Measurements from ENCODE around the gene TIE1.

TIE1 gene

DNA sequence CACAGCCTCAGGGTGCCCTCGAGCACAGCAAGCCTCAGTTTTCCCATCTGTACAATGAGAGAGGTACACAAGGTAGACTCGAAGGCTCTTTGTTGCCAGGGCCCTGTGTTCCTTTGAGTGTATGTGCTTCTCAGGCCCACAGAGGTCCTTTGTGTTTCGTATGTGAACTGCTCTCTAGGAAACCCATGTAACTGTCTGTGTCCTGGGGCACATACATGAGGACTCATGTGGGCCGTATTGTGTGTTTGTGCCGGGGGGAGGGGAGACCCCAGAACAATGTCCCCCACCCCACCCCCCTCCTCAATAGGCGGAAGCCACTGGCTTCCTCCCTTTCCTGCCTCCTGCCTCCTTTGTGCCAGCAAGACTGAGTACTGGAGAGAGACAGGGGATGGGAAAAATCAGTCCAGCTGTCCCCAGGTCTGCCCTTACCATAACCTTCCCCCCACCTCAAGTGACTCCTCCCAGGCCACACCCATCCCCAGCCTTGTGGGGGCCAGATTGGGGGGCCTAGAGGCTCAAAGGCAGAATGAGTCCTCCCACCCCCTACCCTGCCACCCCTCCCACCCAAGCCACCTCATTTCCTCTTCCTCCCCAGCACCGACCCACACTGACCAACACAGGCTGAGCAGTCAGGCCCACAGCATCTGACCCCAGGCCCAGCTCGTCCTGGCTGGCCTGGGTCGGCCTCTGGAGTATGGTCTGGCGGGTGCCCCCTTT, at the start of gene TIE1:
Gene TIE1 (plus strand): TSS at position 605 of the 717 bp plus-strand sequence. CDS start 90 bp downstream, at position 695.
- no peak for DNase-seq (ENCODE audit: low read depth)

DNA sequence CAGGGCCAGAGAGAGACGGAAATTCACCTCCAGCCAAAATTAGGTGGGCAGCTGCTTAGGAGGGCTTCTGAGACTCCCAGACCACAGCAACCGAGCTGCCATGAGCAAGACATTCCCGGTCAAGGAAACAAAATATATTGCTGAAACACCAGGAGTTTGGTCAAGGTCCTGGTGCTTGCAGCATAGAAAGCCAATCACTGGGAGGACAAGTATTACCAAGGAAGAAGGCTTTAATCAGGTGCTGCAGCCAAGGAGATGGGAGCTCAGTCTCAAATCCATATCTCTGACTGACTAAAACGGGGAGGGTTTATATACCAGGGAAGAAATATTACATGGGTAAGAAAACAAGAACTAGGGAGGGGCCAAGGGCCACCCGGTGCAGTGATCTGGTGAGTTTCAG, 49.8 kb upstream of the TIE1 start:
- DNase-seq (ENCODE audit: low read depth) = no peak

DNA sequence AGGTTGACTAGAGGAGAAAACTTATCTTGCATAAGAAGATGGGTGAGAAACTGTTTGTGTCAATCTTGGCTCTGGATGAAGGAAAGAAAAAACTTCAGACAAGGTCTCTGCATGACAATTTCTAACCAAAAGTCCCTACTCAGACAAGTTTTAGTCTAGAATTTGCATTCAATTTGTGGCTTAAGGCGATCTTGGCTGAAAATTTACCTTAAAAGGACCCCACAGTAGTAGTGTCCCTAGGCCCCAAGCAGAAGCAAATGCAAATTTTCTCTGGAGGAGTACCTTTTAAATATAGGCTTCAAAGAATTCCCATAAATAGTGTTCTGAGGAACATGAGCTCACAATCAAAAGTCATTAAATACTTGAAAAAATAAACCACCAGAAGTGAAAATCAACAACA, 48.6 kb upstream of the TIE1 start:
- DNase-seq (ENCODE audit: low read depth) = no peak

DNA sequence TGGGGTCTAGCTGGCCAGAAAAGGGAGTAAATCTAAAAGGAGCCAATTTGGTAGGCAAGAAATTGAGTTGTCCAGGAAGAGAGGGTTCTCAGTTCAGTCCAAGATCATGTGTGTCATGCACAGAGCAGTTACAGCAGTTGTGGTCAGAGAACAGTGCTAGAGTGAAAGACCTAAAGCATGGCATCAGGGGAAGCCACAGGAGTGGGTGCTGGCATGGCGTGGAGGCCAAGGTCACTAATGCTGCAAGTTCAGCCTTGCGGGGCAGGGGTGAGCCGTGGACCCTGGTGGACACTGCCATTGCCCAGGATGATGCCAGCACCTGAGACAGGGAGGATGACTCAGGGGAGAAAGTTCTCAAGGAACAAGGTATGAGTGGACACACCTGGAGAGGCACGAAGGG, 47.6 kb upstream of the TIE1 start:
- DNase-seq (ENCODE audit: low read depth) = no peak

DNA sequence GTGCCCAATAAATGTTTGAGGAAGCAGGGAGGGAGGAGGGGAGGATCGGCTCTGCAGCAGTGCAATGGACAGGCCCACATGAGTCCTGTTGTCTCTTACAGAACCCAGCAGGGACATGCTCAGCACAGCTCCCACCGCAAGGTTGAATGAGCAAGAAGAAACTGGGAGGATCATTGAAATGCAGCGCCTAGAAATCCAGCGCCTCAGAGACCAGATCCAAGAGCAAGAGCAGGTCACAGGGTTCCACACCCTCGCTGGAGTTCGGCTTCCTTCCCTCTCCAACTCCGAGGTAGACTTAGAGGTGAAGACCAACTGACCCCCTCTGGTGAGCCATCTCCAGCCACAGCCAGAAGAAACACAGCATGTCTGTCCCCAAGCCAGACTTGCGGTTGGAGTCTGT, 46.9 kb upstream of the TIE1 start:
- no peak for DNase-seq (ENCODE audit: low read depth)

DNA sequence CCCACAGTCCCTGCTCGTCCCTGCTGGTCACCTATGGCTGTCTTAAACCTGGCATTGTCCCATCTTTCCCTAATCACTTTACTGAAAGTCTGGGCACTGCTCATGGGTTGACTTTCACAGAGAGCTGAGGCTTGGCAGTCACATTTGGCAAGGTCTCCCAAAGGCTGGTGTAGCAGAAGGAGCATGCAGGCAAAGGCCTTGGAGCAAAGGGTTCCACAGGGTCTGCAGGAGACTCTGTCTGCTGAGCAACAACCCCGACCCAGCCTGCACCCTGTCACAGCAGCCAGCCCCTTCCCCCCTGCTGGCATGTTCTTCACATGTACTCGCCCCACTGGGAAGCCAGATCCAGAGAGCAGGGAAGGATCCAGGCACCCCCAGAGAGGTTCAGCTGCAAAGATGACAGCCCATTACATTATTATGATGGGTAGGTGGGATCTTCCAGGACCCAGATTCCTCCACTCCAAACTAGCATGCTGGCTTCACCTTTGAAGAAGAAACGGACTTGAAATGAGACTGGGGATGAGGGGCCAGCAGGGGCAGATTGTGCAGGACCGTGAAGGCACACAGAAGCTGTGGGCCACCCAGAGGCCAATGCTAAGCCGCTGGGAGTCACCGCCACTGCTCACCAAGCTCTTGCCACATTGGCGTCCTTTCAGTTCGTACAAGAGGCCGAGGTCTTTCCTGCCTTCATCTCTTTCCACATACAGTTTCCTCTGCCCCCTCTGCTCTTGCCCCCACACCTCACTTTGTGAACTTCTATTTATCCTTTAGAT, 45.2 kb upstream of the TIE1 start:
- no peak for DNase-seq (ENCODE audit: low read depth)

DNA sequence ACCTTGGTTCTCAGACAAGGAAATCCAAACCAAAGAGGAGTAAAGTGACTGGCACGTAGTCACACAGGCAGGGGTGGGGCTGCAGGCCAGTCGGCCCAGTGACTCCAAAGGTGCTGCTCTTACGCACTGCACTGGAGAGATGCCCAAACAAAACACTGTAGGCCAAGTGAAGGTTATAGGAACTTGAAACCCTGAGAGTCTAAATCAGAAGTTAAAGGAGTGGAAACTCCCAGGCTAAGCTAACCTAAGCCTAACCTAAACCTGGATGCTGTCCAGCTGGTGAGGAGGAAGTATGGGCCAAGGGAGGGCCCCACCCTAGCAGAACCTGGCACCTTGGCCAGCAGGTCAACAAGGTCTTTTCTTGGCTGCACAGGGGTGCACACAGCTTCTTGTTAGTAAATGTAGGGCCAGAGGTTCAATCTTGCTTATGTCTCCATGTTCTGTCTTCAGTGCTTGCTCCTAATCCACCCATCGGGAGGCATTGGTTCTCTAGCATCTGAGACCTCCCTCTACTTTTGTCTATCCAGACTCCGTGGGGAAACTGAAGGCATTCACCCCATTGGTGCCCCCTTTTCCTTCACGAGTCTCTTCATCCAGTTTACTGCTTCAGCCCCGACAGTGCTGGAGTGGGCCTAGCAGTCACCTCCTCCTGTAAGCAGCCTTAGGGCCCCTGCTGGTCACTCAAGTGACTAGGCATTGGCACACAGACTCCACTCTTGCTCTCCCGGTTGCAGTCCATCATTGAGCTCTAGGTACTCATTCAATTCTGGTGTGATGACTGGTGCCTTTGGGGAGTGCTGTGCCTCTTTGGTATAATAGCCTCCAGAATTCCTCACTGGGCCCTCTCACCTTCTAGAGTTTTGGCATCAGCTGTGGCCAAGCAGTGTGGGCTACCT, 43.9 kb upstream of the TIE1 start:
- no peak for DNase-seq (ENCODE audit: low read depth)

DNA sequence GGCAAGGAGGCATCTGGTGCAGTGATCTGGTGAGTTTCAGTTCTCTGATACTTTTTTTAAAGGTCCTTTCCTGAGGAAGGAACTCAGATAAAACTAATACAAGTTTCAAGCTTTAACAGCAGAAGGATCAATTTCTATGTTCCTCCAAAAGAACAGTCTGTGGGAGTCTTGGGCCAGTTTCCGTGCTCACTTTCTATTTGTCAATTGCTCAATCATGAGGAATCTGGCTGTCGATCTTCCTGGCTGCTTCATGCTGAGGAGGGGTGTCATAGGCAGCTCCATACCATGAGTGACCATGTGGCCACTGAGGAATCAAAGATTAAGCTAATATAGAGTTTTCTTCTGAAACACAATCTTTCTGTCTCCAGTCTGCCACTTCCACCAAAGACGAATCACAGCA, 42.4 kb upstream of the TIE1 start:
- no peak for DNase-seq (ENCODE audit: low read depth)

DNA sequence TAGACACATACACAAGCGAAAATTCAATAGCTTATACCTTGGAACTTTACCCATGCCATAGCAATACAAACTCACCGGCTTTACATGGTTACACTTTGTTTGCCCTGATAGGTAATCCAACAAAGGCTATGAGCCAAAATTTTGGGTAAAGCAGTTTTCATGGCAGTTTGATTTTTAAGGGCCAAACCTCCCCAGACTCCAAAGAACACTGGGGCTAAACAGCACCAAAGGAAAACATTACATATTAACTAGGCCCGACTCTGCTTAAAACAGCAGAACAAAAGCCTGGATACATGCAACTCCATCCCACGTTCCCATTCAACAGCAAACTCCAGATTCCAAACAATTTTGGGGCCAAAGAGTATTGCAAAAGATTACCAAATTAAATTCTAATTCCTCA, 35.4 kb upstream of the TIE1 start:
- no peak for DNase-seq (ENCODE audit: low read depth)

DNA sequence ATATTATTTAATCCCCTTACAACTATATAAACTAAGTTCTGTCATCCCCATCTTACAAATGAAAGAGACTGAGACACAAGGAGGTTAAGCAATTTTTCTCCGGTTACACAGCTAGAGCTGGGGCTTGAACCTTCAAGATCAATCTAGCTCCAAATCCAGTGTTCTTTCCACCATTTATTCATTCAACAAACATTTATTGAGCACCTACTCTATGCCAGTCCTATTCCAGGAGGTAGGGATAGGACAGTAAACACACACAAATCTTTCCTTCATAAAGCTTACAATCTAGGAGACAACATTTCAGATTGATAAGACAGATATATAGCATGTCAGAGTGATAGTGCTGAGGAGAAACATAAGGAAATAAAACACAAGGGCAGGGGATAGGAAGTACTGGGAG, 33.9 kb upstream of the TIE1 start:
- no peak for DNase-seq (ENCODE audit: low read depth)

DNA sequence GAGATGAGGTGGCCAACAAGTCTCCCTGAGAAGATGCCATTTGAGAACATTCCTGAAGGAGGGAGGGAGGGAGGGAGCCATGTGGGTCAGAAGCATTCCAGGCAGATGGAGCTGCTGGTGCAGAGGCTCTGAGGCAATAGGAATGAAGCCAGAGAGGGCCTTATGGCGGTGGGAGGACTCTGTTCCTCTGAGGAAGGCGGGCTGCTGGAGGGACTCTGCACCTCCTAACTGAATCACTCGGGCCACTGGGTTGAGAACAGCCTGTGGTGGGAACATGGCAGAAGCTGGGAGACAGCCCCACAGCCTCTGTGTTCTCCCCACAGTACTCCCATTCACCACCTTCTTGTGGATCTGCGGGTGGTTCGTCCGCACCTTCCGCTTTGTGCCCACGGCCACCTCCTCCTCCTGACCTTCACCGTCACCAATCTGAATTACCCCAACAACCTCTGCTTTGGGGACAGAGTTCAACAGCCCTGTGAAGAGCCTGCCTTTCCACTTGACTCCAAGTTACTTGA, 33.4 kb upstream of the TIE1 start:
- DNase-seq (ENCODE audit: low read depth) = no peak

DNA sequence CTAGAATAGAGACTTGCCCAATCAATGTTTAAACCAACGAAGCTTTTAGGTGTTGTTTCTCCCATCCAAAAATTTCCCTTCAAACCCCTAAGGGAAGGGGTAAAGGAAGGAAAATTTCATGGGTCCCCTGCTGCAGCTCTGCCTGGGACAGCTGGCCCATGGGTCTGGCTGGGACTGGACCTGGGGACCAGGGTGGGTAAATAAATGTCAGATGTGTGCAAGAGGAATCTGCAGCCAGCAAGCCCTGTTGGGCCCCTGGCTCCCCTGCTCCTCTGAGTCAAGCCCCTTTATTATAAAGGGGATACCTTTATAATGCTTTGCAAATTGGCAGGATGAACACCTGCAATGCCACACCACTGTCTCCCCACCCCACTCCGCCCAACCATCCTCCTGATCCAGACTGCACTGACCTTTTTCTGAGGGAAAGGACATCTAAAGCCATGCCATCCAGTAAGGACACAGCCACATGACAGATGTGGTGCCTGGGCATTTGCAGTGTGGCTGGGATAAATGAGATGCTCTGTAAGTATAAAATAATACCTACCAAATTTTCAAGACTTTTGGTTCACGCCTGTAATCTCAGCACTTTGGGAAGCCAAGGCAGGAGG, 32.9 kb upstream of the TIE1 start:
- no peak for DNase-seq (ENCODE audit: low read depth)

DNA sequence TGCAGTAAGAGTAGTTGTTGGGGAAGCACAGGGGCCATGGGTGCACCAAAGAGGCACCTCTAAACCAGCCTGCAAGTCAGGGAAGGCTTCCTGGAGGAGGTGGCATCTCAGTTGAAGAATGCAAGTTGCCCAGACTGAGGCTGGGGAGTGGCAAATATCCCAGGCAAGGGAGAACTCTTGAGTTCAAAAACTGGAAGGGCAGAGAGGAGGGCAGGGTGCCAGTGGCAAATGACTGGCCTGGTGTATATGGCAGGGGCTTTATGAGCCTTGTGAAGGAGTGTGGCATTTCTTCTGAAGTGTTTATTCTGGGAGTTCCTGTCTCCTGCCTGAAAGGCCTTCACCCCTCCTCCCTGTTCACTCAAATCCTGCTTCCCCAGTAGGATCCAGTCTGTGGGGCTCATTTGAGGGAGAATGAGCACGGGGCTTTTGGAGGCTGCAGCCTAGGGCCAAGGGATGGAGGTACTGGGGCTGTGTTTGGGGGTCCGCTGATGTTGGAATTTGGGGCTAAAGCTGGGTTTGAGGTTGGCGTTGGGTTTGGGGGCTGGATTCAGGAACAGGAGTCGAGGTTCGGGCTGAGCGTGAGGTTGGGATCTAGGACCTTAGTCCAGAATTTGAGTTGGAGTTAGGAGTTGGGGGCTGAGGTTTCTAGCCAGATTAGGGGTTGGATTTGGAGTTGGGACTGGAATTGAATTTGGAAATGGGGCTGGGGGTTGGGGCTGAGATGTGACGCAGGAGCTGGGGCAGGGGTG, 31.0 kb upstream of the TIE1 start, which contains the start of gene TMEM125:
Gene TMEM125 (plus strand): TSS at position 357 of the 749 bp plus-strand sequence. CDS start 2,740 bp downstream, outside the sequence.
- DNase-seq (ENCODE audit: low read depth) = no peak

DNA sequence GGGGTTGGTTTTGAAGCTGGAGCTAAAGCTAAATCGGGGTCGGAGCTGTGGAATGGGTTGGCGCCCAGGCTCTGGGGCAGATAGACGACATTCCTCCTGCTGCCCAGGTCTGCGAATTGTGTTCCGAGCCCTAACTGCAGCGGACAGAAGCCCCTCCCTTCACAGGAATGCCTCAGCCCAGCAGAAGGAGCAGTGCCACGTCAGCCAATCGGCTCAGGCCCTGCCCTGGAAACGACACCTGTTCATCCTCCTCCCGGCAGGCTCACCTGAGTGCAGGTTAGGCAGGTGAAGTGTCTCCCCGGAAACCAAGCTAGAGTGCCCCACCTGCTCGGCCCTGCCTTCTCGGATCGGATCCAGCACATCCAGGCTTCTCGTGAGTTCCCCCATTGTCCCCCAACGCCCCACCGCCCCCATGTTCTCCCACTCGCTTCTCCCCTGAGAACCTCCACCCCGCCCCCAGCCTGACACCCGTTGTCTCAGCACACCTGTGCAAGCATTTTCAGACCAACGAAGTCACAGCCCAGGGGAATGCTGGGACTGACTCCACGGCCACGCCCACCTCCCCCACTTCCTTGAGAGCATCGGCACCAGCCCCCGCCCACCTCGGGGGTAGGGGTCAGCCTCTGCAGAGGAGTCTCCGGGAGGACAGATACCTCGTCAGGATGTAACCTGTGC, 30.2 kb upstream of the TIE1 start:
- no peak for DNase-seq (ENCODE audit: low read depth)

DNA sequence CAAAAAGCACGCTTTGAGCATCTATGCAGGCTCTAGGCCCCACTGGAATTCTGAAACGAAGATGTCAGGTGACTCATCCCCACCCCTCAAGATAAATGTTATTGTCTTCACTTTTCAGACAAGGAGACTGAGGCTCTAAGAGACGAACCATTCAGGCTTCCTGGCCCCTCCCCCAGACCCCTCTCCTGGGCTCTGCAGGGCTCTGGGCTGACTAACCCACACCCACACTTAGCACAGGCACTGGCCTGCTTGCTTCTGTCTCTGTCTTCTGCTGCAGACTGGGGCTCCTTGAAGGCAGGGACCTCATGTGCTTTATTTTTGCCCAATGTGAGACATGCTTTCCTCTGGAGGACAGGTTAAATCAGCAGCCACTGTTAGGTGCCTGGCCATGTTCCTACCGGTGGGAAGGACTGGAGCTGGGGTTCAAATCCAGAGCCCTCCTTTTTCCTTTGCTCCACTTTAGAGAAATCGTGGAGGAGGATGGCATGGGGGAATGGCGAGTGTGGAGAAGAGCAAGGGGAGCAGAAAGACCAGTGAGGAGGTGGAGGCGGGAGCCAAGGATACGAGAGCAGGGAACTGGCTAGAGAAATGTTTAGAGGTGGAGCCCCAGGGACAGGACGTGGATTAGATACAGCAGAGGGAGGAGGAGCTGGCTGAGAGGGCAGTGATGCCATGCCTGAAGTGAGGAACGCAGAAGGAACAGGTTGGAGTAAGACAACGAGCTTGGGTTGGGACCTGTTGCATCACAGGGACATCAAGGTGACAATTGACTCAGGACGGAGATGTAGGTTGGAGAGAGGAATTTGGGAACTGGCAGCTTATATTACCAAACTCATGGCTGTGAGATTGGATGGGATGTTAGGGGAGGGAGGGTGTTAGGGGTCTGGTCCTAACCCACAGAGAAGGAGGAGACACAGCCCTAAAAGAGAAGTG, 29.3 kb upstream of the TIE1 start:
- DNase-seq (ENCODE audit: low read depth) = no peak

DNA sequence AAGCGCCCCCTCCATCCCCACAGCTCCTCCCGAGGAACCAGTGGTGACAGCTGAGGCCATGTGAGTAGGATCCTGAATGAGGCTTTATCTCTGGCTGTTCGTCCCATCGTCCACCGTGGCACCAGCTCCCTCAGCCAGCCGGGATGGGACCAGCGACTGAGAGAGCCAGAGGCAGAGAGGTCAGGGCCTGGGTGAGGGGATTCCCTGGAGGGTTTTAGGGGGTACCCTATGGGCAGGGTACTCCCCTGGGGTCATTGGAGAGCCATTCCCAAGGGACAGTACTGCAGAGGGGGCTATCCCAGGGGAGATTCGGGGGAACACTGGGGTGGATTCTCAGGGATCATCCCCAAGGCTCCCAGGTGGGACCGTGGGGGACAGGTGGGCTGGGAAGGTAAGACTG, 28.6 kb upstream of the TIE1 start:
- no peak for DNase-seq (ENCODE audit: low read depth)

DNA sequence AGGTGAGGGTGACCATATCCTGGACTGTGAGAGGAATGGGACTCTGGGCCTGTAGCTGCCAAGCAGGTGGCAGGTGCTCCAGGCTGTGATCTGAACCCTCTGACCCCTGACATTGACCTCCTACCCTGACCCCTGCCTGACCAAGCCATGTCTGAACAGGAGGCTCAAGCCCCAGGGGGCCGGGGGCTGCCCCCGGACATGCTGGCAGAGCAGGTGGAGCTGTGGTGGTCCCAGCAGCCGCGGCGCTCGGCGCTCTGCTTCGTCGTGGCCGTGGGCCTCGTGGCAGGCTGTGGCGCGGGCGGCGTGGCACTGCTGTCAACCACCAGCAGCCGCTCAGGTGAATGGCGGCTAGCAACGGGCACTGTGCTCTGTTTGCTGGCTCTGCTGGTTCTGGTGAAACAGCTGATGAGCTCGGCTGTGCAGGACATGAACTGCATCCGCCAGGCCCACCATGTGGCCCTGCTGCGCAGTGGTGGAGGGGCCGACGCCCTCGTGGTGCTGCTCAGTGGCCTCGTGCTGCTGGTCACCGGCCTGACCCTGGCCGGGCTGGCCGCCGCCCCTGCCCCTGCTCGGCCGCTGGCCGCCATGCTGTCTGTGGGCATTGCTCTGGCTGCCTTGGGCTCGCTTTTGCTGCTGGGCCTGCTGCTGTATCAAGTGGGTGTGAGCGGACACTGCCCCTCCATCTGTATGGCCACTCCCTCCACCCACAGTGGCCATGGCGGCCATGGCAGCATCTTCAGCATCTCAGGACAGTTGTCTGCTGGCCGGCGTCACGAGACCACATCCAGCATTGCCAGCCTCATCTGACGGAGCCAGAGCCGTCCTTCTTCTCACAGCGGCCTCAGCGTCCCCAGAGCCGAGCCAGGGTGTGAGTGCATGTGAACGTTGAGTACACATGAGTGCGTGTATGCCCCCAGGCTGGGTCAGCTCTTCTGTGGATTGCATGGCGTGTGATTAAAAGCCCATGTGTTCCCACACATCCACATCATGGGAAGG, 27.9 kb upstream of the TIE1 start:
- DNase-seq (ENCODE audit: low read depth) = no peak

DNA sequence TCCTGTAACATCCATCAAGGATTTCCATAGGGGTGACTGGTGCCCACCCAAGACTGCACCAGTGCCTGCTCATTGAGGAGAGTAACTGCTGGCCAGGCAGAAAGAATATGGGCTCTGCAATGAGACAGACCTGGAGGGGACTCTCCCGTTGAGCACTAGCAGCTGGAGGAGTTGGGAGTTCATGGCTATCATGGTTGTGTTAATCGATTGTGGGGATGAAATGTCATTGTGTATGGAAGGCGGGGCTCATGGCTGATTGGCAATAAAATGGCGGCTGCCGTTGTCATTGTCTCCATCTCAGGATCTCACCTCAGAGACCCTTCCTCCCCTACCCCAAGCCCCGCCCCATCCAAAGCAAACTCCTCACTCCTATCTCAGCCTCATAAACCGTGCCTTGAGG, 27.1 kb upstream of the TIE1 start:
- DNase-seq (ENCODE audit: low read depth) = no peak

All from stimulated activated CD8-positive, alpha-beta memory T cell treated with anti-CD3 and anti-CD28 coated beads, Interleukin-7, amount 100 ng/mL, for 24 hours (primary cell).